ENCODE results near the gene ADGRD1. TPM values are rescaled to one million over a fixed set of nuclear protein-coding genes. Genes with fewer than 3 reads are reported as not detected.

The ADGRD1 gene
- total and polyA plus RNA-seq, 2 of the 8 experiments (the other 6 are each of a cell fraction or from before 2014, with no cell fraction given), result 0.36 to 0.48 TPM

DNA sequence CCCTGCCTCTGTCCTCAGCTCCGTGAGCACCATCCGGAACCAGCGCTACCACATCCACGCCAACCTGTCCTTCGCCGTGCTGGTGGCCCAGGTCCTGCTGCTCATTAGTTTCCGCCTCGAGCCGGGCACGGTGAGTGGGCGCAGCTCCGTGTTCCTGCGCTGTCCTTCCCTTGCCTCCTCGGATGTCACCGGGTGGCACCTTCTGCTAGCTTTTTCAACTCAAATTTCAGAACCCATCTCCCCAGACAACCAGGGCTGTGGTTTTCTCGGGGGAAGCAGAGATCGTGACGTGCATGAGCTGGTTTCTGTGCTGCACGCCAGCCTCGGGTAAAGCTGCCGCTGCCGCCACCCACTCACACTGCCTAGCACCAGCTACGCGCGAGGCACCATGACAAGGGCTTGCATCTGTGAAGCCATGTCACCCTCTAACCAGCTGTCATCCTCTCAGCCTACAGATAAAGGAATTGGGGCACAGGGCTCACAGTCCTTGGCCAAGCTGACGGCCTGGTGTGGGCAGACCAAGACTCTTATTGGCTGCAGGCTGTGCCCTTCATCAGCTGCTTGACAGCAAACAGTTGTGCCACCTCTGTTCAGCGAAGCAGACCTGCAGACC is 152.1 kb downstream of the ADGRD1 start (continued):
- TF ChIP-seq USF2 (IDR thresholded peaks at IDR 0.05; ENCODE audit: low read length) (no peak), ZNF274 (IDR thresholded peaks at IDR 0.05; ENCODE audit: borderline replicate concordance, extremely low read depth, low read length) (no peak)

Measured in H1 (cell line).